GM20000 (cell line): ENCODE measurements around the gene ADAMTSL1.

Experiments used
- DNase-seq: peaks from one replicate; pipeline ENCODE4 v3.0.0; 2012; ENCODE audit warnings: low spot score
- TF ChIP-seq, protein P1 (sequence below): IDR thresholded peaks from 2 replicates; pipeline ENCODE4 v1.5.1; 2012; ENCODE audit warnings: mild to moderate bottlenecking, control low read depth; ENCODE audit errors: extremely low read depth, missing control alignments

The ADAMTSL1 gene

DNA sequence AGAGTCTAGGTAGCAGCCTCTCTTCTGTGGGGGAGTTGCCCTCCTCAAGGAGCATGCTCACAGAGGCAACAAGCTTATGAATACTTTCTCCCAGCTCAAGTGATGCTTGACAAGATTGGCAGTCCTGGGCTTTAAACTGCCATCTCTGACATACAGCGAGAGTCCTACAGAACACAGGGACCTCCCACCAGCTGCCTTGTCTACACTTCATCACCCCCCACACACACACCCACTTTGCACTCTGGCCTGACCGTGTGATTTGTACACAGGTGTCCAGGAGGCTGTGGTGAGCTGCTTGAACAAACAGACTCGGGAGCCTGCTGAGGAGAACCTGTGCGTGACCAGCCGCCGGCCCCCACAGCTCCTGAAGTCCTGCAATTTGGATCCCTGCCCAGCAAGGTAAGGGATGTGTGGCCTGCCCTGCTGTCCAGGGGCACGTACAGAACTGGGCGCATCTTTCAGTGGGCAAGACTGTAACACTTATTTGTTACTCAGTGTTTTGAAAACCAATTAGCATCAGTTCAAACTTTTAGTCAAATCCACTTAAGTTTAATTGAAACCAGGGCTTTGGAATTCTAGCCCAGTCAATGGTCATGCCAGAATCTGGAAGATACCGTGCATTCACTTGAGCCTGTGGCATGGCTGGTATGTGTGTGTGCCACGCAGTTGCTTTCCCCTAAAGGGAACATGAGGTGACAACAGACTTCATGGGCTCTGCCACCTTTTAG lies 247.5 kb downstream of the ADAMTSL1 start:
- DNase-seq: no peak
- TF ChIP-seq, protein P1, sequence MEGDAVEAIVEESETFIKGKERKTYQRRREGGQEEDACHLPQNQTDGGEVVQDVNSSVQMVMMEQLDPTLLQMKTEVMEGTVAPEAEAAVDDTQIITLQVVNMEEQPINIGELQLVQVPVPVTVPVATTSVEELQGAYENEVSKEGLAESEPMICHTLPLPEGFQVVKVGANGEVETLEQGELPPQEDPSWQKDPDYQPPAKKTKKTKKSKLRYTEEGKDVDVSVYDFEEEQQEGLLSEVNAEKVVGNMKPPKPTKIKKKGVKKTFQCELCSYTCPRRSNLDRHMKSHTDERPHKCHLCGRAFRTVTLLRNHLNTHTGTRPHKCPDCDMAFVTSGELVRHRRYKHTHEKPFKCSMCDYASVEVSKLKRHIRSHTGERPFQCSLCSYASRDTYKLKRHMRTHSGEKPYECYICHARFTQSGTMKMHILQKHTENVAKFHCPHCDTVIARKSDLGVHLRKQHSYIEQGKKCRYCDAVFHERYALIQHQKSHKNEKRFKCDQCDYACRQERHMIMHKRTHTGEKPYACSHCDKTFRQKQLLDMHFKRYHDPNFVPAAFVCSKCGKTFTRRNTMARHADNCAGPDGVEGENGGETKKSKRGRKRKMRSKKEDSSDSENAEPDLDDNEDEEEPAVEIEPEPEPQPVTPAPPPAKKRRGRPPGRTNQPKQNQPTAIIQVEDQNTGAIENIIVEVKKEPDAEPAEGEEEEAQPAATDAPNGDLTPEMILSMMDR: no peak

- no peak for DNase-seq
- TF ChIP-seq, protein P1: no peak
Measured at GRCh38 chr9:18721995-18722310, 248.0 kb downstream of the ADAMTSL1 start.

- DNase-seq: no peak
- TF ChIP-seq, protein P1: no peak
Measured at GRCh38 chr9:18722882-18723281, 248.9 kb downstream of the ADAMTSL1 start.

GRCh38 chr9:18723366-18723765 lies 249.4 kb downstream of the ADAMTSL1 start:
- no peak for DNase-seq
- TF ChIP-seq, protein P1: no peak

- DNase-seq: no peak
- TF ChIP-seq, protein P1: no peak
Measured at GRCh38 chr9:18726546-18726945, 252.6 kb downstream of the ADAMTSL1 start.

DNA sequence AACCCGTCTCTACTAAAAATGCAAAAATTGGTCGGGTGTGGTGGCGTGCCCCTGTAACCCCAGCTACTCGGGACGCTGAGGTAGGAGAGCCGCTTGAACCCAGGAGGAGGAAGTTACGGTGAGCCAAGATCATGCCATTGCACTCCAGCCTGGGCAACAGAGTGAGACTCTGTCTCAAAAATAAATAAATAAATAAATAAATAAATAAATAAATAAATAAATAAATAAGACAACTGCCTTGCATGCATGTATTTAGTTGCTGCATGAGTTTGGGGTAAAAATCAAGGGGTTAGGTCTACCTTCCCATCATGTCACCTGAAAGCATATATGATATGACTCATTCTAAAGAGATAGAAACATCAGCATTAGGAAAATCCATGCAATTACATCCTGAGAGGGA lies 254.0 kb downstream of the ADAMTSL1 start:
- TF ChIP-seq, protein P1: no peak
- no peak for DNase-seq

DNA sequence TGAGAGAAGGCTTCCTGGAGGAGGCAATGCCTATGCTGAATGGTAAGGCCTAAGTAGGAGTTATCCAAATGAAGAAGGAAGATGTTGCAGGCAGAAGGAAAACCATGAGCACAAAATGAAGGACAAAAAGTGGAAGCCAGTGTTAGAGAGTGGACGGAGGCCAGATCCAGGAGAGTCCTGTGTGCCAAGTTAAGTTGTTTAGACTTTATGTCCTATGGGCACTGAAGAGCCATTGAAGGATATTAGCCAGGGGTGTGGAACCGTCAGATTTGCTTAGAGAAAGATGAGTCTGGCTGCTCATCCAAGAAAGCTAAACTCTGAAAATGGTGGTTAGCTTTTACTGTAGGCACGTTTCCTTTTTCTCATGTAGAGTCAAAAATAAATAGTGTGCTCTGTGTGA lies 254.7 kb downstream of the ADAMTSL1 start:
- TF ChIP-seq, protein P1: no peak
- no peak for DNase-seq
